ENCODE results near the gene DDX24. TPM values are rescaled to one million over a fixed set of nuclear protein-coding genes. Genes with fewer than 3 reads are reported as not detected.

The DDX24 gene
- total RNA-seq, 1 experiment from 2014 or later = 145 TPM

DNA sequence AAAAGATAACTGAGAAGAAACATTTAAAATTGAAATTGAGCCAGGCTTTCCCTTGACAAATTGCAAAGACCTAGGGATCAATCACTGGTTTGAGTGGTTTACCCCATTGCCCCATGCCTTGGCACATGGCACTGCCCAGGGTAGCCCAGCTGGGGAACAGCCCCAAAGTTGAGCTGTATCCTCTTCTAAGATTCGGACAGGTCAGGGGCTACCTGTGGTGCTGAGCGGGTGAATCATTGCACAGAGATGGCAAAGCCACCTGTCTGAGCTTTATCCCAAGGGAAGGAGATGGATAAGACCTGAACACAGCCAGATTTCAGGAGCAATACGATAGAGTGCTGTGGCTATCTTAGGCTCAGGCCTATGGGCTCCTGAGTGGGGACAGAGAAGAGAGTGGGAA, 41.4 kb upstream of the DDX24 start:
- no peaks in the 10 kb centered on the region for H3K9me3 ChIP-seq (replicated peaks)
- H3K36me3 ChIP-seq = no peaks in the 10 kb centered on the region; the same call in none of the 2 replicates
- H3K27me3 ChIP-seq (replicated peaks) = no peaks in the 10 kb centered on the region
- H3K27ac ChIP-seq = no peak overlapping the region
- H3K4me1 ChIP-seq (replicated peaks) = peaks cover 13% of the 10 kb centered on the region
- no peak overlapping the region for H3K4me3 ChIP-seq
- peak in 1 of 2 experiments; percentile 5 for DNase-seq (ENCODE audit: low read depth in 1 of 2, low spot score in 2 of 2)

DNA sequence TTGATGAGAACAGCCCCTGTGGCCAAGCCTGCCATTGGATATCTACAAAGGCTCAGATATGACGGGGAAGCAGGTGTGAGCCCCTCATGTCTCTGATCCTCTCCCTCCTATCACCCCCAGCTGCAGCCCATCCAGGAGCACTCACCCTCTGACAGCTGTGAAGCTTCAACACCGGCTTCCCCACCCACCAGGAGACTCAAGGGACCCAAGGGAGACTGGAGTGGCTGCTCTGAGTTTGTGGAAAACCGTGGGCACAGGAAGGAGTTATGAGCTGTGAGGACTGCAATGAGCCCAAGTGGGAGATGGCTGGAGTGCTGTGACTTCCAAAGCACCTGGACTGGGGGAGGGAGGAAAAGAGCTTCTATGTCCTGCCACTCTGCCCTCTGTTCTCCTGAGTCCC, 40.5 kb upstream of the DDX24 start:
- 0 out of 2 replicates have a peak overlapping the region, but pooled peaks have one; percentile 9 for H3K27ac ChIP-seq
- peaks cover 13% of the 10 kb centered on the region for H3K4me1 ChIP-seq (replicated peaks)
- no peaks in the 10 kb centered on the region for H3K36me3 ChIP-seq
- no peaks in the 10 kb centered on the region for H3K27me3 ChIP-seq (replicated peaks)
- no peak overlapping the region for H3K4me3 ChIP-seq
- H3K9me3 ChIP-seq (replicated peaks) = no peaks in the 10 kb centered on the region
- DNase-seq (ENCODE audit: low read depth in 1 of 2, low spot score in 2 of 2) = no peak

DNA sequence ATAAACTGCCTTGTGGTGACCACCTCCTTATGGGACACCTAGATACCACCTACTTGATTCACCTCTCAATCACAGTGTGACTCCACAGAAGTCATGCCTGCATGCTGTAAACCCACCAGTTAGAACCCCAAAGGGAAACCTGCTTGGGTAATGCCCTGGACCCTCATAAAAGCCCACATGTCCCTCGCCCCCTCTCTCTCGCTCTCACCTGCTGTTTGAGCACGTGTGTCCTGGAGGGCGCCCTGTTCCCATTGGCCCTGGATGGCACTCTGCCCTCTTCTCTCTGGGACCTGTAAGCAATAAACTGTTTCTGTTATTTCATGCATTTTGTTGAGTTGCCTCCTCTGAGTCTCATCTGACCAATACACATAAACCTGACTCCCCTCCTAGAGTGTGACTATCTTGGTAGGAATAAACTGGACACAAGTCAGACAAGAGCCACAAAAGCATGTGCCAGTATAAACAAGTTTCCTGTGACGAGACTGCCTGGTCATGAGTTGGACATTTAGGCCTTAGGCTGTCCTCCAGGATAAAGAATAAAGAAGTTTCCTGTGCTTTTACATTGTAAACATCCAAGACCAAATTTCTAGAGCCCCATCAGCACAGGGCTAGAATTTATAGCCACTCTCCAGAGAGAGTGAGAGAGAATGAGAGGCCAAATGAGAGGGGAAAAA, 39.8 kb upstream of the DDX24 start:
- Histone ChIP-seq H3K4me3 (no peak overlapping the region), H3K27me3 (replicated peaks) (no peaks in the 10 kb centered on the region), H3K27ac (0 out of 2 replicates have a peak overlapping the region, but pooled peaks have one; percentile 9), H3K9me3 (replicated peaks) (no peaks in the 10 kb centered on the region), H3K4me1 (replicated peaks) (peaks cover 13% of the 10 kb centered on the region), H3K36me3 (no peaks in the 10 kb centered on the region)
- peak in 1 of 2 experiments; percentile 48 for DNase-seq (ENCODE audit: low read depth in 1 of 2, low spot score in 2 of 2)

DNA sequence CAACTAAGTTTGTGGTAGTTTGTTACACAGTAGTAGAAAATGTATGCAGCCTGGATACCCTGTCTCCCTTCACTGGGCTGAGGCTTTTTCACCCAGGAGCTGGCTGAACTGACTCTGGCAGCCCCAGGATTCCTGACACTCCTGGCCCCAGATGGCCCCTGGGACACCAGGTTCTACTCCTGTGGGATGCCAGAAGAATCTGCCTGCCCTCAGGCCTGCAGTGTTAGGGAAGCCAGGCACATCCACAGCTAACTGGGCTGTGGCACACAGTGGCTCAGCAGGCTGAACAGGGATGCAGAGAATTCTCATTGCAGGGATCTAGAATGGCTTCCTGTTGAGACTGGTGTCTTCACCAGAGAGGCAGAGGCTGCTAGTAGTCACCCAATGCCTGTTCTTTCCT, 38.1 kb upstream of the DDX24 start:
- no peak for DNase-seq (ENCODE audit: low read depth in 1 of 2, low spot score in 2 of 2)

DNA sequence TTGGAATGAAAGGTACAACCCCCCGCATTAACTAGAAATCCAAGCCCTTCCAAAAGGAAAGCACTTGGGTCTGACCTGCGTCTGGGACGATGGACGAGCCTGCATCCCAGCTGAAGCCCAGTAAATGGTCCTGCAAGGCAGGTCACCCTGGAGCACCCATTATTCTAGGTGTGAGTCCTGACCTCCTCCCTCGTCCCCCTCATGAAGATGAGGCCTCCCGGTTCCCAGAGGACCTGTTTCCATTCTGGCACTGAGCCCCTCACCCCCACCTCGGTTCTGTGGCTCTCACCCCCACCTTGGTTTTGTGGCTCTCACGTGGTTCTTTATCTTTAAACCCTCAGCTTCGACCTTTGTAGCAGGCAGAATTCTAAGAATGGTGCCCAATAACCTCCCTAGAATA, 36.9 kb upstream of the DDX24 start:
- Histone ChIP-seq H3K9me3 (replicated peaks) (no peaks in the 10 kb centered on the region), H3K36me3 (no peaks in the 10 kb centered on the region), H3K27ac (no peak overlapping the region), H3K4me3 (no peak overlapping the region), H3K4me1 (replicated peaks) (peaks cover 13% of the 10 kb centered on the region), H3K27me3 (replicated peaks) (no peaks in the 10 kb centered on the region)
- no peak for DNase-seq (ENCODE audit: low read depth in 1 of 2, low spot score in 2 of 2)

More for the DNA sequence above, 38.1 kb upstream of the DDX24 start:
- Histone ChIP-seq H3K4me3 (no peak overlapping the region), H3K27me3 (replicated peaks) (no peaks in the 10 kb centered on the region), H3K4me1 (replicated peaks) (peaks cover 13% of the 10 kb centered on the region), H3K9me3 (replicated peaks) (no peaks in the 10 kb centered on the region), H3K27ac (no peak overlapping the region), H3K36me3 (no peaks in the 10 kb centered on the region)

DNA sequence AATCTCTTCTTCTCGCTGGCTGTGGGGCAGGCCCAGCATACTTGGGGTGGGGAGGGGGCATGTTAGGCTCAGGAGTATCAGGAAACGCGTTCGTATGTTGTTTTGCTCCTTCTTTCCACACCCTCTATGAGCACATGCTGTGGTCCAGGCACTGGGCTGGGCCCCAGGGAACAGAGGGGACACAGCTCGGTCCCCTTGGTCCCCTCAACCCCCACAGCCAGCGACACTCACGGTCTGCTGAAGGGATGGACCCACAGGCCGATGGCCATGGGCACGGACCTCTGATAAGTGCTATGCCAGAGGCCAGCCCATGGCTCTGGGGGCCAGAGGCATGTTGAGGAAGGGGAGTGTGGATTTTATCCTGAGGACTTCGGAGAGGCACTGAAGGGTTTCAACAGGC, 35.7 kb upstream of the DDX24 start:
- H3K4me1 ChIP-seq (replicated peaks) = peaks cover 16% of the 10 kb centered on the region
- DNase-seq (ENCODE audit: low read depth in 1 of 2, low spot score in 2 of 2) = no peak
- no peaks in the 10 kb centered on the region for H3K9me3 ChIP-seq (replicated peaks)
- no peak overlapping the region for H3K27ac ChIP-seq
- no peak overlapping the region for H3K4me3 ChIP-seq
- H3K27me3 ChIP-seq (replicated peaks) = no peaks in the 10 kb centered on the region
- no peaks in the 10 kb centered on the region for H3K36me3 ChIP-seq

GRCh38 chr14:94115631-94116030, 34.6 kb upstream of the DDX24 start:
- peaks cover 16% of the 10 kb centered on the region for H3K4me1 ChIP-seq (replicated peaks)
- H3K27ac ChIP-seq = no peak overlapping the region
- no peaks in the 10 kb centered on the region for H3K9me3 ChIP-seq (replicated peaks)
- DNase-seq (ENCODE audit: low read depth in 1 of 2, low spot score in 2 of 2) = no peak
- H3K4me3 ChIP-seq = no peak overlapping the region
- no peaks in the 10 kb centered on the region for H3K27me3 ChIP-seq (replicated peaks)
- no peaks in the 10 kb centered on the region for H3K36me3 ChIP-seq

DNA sequence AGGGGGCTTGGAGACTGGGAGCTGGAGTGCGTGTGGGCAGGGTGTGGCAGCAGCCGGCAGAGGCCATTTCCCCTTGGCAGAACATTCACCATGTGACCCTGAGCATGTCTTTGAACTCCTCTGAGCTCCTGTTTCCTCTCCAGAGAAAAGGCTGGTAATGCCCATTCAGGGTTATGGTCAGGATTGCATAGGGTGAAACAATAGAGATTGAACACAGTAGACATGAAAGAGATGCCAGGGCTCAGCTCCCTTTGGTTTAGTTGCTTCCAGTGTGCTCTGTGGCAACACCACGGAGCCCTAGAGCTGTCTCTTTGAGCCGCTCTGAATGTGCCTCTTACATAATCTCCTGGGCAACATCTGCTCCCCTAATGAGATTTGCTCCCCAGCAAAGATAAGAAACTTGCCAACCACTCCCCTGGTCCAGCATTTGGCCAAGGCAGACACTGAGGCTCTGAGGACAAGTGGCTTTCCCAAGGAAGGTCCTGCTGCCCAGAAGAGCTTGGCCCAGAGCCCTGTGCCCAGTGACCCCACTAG, 34.1 kb upstream of the DDX24 start:
- Histone ChIP-seq H3K36me3 (no peaks in the 10 kb centered on the region), H3K27ac (no peak overlapping the region), H3K4me1 (replicated peaks) (peaks cover 17% of the 10 kb centered on the region), H3K9me3 (replicated peaks) (no peaks in the 10 kb centered on the region), H3K4me3 (no peak overlapping the region), H3K27me3 (replicated peaks) (no peaks in the 10 kb centered on the region)
- no peak for DNase-seq (ENCODE audit: low read depth in 1 of 2, low spot score in 2 of 2)

DNA sequence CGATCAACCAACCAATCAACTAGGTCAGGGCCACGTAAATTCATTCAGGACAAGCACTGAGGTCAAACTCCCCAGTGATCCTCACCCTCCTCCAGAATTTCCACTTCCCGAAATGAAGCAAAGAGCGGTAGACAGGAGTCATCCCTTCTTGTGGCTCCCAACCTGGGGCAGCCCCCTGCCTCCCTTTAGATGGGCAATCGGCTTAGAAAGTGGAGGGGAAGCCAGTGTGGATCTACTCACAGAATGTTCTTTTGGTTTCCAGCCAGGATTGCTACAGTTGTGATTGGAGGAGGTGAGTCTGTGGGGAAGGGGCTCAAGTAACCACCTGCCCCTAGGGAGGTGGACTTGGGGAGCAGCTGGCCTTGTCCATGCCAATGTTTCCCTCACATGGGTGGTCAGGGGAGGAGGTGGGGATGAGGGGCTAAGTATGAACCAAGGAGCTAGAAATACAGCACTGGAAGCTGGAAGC, 33.6 kb upstream of the DDX24 start:
- Histone ChIP-seq H3K36me3 (no peaks in the 10 kb centered on the region), H3K9me3 (replicated peaks) (no peaks in the 10 kb centered on the region), H3K4me1 (replicated peaks) (peaks cover 19% of the 10 kb centered on the region), H3K27ac (no peak overlapping the region), H3K27me3 (replicated peaks) (no peaks in the 10 kb centered on the region), H3K4me3 (no peak overlapping the region)
- no peak for DNase-seq (ENCODE audit: low read depth in 1 of 2, low spot score in 2 of 2)

DNA sequence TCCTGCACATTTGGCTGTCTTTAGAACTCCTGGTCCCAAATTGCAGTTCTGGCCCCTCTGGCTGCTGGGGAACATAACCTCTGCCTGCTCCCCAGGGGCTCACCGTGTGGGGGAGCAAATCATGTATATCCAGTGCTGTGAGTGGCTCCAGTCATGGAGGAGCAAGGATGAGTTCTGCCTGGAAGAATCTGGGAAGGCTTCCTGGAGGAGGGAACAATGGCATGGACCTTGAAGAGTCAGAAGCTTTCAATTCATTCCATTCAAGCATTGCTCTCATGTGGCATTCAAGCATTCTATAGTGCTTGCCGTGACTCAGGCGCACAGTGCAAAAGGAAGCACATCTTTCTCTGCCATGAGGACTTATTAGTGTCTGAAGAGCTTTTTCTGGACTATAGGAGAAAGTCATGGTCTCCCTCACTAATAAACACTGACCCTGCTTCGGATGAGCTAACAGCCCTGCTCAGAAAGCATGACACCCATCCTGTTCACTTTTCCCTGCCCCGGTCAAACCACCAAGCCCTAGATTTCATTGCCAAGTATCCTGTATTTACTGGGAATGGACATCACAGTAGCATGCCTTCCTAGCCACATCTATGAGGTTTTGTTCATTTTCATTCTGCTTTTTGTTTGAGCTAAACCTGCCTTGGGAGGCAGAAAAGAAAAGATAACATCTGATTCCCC, 33.0 kb upstream of the DDX24 start:
- Histone ChIP-seq H3K4me1 (replicated peaks) (peaks cover 19% of the 10 kb centered on the region), H3K9me3 (replicated peaks) (no peaks in the 10 kb centered on the region), H3K27ac (no peak overlapping the region), H3K36me3 (no peaks in the 10 kb centered on the region), H3K4me3 (no peak overlapping the region), H3K27me3 (replicated peaks) (no peaks in the 10 kb centered on the region)
- DNase-seq (ENCODE audit: low read depth in 1 of 2, low spot score in 2 of 2) = no peak

DNA sequence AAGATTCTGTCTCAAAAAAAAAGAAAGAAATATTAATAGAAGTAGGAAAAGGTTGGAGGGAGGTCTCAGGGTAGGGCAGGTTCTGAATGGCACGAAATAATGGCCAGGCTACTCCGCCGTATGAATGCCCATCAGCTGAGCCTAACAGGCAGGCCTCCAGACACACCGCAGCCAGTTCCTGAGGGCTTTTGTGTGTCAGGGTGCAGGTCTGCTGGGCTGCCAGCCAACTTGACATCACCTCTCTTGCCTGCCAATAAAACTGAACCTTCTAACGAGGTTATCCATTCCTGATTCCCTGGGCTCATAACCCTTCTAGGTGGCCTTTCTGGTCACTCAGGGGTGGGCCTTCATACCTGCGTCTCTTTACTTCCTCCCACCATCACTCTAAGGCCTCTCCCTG, 32.5 kb upstream of the DDX24 start:
- H3K4me3 ChIP-seq = no peak overlapping the region
- H3K27me3 ChIP-seq (replicated peaks) = no peaks in the 10 kb centered on the region
- H3K36me3 ChIP-seq = no peaks in the 10 kb centered on the region
- DNase-seq (ENCODE audit: low read depth in 1 of 2, low spot score in 2 of 2) = no peak
- H3K4me1 ChIP-seq (replicated peaks) = peaks cover 19% of the 10 kb centered on the region
- H3K27ac ChIP-seq = no peak overlapping the region
- H3K9me3 ChIP-seq (replicated peaks) = no peaks in the 10 kb centered on the region

- DNase-seq (ENCODE audit: low read depth in 1 of 2, low spot score in 2 of 2) = no peak
- Histone ChIP-seq H3K36me3 (no peaks in the 10 kb centered on the region), H3K9me3 (replicated peaks) (no peaks in the 10 kb centered on the region), H3K4me3 (no peak overlapping the region), H3K27ac (no peak overlapping the region), H3K4me1 (replicated peaks) (peaks cover 19% of the 10 kb centered on the region), H3K27me3 (replicated peaks) (no peaks in the 10 kb centered on the region)
Measured at GRCh38 chr14:94113073-94113472, 32.1 kb upstream of the DDX24 start.

DNA sequence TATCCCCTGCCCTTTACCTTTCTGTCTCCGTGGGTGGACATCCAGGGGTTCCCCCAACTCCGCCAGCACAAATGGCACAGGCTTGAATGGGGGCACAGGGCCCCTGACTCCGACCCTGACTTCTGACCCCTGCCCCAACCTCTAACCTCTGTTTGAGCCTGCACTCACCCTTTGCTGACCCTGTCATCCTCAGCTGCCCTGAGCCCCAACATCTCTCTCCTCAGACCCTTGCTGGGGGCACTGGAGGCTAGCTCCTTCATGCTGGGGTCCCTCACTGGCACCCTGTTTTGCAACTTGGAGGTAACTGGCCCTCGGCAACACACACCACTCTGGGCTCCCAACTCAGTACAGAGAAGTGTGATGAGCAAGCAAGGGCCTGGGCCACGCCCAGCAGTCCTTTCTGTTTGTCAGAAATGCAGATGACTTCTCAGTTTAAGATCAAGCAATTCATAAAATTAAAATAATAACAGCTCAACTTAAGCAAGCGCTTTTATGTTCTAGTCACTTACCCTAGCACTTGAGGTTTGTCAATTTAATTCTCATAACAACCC, 31.6 kb upstream of the DDX24 start:
- no peak overlapping the region for H3K27ac ChIP-seq
- H3K27me3 ChIP-seq (replicated peaks) = no peaks in the 10 kb centered on the region
- no peak overlapping the region for H3K4me3 ChIP-seq
- peaks cover 19% of the 10 kb centered on the region for H3K4me1 ChIP-seq (replicated peaks)
- no peaks in the 10 kb centered on the region for H3K36me3 ChIP-seq
- no peak for DNase-seq (ENCODE audit: low read depth in 1 of 2, low spot score in 2 of 2)
- H3K9me3 ChIP-seq (replicated peaks) = no peaks in the 10 kb centered on the region
